GM18517 (cell line): ENCODE measurements around the gene CPOX.
"Not testable (repeated sequence)": the region's sequence is repeated elsewhere in the genome, so short reads cannot be mapped to it uniquely, and the experiment has no call there.

Source experiments
- ATAC-seq: cut with Tn5 transposase; IDR thresholded peaks from one replicate; pipeline ENCODE4 v1.9.1; 2021; ENCODE audit warnings: mild to moderate bottlenecking, moderate library complexity; ENCODE audit not compliant: unreplicated experiment

Gene CPOX

DNA sequence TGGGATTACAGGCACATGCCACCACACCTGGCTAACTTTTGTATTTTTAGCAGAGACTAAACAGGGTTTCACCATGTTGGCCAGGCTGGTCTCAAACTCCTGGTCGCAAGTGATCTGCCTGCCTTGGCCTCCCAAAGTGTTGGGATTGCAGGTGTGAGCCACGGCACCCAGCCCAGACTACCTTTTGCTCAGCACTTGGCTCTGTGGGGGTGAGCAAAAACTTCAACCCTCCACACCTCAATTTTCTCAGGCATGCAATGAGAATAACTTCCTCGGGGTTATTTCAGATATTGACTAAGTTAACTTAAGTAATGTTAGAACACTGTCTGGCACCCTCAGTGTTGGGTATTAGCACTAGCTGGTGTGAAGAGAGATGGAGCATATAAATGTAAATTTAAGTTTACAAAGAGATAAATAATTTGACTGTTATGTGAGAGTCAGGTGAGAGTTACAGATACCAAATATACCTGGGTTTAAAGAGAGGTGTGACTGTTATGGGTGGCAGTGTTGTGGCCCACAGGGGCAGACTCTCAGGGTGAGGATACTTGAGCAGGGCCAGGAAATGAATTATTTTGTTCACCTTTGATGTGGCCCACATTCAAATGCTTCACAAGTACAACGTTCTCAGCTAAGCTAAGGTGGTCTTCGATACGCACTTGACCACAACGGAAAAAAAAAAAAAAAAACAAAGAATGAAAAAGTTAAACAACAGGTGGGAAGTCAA lies 29.0 kb downstream of the CPOX start:
- ATAC-seq: no peak

DNA sequence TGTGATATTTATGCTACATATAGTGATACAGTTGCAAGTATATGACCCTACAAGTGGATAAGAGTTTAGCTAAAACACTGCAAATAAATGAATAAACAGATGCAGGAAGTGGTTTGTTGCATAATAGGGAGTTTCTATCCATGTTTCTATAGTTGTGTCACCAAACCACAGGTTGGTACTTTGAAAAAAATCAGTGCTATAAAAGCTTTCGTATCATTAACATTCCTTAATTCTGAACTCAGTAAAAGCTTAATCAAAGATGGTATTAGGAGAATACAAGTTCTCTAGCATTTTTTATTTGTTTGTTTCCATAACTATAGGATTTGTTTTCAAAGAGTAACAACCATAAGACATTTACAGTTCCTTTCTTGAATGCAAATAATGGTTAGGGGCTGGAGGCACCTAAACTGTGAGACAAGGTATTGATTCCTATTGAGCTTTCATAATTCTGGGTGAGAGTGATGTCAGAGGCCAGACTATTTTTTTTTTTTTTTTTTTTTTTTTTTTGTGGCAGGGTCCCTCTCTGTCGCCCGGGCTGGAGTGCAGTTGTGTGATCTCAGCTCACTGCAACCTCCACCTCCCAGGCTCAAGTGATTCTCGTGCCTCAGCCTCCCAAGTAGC lies 29.6 kb downstream of the CPOX start:
- peak; percentile 71 for ATAC-seq

DNA sequence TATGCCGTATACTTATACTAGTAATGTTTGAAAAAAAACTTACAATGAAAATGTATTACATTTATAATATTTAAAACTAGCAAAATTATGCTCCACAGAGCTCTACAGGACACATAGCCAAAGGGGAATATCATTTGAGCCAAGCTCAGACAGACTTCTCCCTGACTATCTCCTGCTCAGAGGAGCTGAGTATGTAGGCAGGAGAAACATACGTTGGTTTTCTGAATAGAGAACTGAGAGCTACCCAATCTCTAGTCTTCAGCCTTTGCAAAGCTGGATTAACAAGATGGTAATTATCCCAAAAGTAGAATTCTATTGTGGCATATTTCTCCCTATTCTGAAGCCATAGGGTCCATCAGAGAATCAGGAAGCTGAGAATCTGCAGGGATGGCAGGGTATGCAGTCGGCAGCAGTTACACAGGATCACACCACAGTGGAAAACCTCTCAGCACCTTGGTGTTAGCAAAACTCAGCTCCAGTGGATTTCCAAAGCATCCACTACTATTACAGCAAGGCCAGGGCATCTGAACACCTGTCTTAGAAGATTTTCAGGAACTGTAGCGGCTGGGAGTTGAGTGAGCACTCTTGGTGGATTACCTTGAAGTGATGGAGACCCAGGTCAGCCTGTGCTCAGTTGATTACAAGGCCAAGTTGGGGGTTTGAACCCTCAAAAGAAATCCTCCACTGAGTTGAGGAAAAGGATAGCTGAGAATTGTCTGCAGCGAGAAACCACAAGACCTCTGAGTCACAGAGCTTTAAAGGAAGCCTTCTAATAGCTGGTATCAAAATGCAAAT lies 31.5 kb downstream of the CPOX start:
- peak; percentile 14 for ATAC-seq

DNA sequence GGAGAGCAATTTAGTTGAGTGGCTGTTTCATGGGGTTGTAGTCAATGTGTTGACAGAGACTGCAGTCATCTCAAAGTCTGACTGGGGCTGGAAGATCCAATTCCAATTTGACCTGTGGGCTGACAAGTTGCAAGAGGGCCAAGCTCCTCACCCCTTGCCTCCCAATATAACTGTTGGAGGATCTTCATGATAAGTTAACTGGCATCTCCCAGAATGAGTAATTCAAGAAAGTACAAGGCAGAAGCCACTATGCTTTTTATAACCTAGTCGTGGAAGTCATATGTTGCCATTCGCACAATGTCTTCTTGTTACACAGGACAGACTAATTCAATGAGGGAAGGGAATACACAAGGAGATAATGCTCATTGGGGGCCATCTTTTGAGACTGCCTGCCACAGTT lies 32.5 kb downstream of the CPOX start:
- ATAC-seq: no peak

DNA sequence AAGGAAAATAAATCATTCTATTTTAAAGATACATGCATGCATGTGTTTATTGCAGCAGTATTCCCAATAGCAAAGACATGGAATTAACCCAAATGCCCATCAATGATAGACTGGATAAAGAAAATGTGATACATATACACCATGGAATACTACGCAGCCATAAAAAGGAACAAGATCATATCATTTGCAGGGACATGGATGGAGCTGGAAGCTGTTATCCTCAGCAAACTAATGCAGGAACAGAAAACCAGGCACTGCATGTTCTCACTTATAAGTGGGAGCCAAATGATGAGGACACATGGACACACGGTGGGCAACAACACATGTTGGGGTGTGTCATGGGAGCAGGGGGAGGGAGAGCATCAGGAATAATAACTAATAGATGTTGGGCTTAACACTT lies 33.6 kb downstream of the CPOX start:
- not testable (repeated sequence) for ATAC-seq

DNA sequence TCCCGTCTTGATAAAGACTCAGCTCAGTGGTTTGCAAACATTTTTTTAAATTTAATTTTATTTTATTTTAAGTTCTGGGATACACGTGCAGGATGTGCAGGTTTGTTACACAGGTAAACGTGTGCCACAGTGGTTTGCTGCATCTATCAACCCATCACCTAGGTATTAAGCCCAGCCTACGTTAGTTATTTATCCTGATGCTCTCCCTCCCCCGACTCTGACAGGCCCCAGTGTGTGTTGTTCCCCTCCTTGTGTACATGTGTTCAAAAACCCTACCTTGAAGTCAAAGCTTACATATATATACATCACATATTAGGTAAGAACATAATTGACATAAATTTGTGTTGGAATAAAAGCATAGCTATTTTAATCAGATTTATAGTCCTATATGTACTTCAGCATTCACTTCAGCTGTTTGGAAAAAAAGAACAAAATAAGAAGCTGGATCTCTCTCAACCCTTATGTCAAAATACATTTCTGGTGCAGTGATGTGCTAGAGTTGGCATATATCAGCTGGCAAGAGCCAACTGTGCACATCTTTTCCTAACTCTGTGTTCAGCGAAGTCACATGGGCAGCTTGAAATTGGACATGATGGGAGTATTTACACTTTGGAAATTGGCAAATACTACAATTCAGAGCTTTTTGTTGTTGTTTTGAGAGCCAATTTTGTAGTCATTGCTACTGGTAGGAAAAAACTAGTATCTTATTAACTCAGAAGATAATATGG lies 35.1 kb downstream of the CPOX start:
- no peak for ATAC-seq

DNA sequence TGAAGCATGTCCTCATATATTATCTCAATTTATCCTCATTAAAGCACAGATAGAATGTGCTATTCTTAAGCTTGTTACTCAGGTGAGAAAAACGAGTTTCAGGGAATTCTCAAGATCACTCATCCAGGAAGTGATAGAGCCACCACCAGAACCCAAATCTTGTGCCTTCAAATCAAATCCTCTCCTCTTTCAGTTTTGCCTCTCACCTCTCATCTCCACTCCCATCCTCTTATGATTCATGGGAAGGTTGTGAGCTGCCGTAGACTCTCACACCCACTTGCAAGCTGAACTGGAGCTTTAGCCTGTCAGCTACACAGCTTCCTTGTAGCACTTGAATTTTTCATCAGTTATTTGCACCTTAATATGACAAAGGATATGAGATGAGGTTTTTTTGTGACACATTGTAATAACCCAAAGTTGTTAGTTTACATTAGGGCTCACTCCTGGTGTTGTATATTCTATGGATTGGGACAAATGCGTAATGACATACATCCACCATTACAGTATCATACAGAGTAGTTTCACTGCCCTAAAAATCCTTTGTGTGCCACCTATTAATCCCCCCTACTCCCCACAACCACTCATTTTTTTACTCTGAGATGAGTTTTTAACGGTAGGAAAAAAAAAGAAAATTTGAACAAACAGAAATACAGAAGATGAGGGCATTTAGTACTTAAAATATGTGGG lies 35.9 kb downstream of the CPOX start:
- ATAC-seq: no peak

DNA sequence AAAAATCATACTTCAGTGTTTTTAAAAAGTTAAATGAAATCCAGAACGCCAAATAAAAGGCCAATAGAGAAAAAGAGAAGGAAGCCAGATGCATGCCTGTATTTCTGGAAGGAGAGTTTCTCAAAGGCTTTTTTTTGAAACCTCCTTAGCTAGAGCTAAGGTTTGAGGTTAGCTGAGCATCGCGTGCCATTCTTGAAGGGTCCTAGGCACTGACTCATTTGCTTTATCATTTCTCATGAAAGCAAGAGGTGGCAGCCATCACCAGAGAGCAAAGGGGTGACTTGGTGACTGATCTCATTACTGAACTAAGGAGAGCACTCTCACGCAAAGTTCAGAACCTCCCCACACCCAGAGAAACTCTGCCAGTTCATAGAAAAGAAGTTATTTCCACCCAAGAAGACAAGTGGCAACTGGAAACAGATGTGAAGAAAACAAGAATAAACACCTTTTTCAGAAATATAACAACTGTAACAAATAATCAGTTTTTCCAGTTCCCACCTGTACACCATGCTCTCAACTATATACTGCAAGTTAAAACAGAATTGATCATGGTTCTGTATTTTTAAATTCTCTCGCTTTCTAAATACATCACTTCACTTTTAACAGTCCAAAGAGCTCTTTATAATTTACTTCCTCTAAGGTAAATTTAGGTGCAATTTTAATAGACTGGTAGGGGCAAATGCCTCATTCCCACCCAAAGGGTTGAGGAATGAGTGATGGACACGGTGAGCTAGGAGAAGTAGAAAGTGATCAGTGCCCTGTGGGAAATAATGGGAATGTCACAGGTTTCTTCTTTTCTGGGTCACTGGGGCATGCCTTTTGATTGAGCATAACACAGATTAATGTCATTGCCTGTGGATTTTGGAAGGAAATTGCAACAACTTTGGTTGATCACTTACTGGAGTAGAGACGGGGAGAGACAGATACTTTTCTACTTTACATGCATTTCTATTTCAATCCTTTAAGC lies 37.0 kb downstream of the CPOX start:
- ATAC-seq: peak; percentile 79

DNA sequence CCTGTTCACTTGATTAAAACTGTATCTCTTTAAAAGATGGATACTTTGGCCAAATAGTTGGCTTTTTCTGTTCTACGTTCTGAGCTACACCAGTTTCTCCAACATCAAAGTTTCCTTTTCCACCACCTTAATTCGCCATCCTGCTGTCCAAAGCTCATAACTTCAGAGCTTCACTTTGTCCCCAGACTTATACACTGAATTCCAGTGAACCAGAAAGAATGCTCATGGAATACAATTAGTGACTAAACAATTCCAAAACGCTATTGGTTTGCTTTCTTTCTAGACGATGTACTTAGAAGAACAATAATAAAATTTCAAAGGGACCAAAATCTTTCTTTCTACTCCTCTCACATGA lies 38.4 kb downstream of the CPOX start:
- no peak for ATAC-seq

DNA sequence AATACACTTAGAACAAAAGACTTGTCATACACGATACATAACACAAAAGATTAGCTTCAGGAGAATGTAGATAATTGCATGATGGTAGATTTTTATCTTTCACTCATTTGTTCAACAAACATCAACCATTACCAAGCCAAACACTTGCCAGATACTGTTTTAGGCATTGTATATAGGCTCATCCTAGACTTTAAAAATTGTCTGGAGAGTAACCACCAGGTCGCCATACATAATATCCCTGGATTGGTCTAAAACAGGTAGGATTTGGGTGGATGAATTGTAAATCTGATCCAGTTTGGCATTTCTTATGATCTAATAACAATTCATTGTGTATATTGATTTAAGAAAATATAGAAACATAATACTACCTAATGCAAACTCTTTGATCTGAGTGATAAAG lies 38.8 kb downstream of the CPOX start:
- no peak for ATAC-seq

DNA sequence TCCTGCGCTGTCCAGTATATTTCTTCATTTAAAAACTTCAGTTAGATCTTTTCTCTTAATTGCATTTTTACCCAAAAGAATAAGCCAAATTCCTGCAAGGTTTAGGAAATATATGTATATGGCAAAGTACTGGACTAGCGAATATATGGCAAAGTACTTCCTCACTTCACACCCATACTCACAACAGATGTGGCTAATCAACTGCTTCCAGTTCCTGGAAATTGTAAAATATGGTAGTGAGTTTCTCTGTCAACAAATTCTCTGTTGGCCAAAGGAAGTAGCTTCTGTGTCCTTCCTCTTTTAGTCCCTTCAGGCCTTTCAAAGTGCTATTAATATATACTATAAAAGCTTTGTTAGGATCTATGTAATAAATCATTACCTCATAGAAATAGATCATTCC lies 39.7 kb downstream of the CPOX start:
- ATAC-seq: no peak

DNA sequence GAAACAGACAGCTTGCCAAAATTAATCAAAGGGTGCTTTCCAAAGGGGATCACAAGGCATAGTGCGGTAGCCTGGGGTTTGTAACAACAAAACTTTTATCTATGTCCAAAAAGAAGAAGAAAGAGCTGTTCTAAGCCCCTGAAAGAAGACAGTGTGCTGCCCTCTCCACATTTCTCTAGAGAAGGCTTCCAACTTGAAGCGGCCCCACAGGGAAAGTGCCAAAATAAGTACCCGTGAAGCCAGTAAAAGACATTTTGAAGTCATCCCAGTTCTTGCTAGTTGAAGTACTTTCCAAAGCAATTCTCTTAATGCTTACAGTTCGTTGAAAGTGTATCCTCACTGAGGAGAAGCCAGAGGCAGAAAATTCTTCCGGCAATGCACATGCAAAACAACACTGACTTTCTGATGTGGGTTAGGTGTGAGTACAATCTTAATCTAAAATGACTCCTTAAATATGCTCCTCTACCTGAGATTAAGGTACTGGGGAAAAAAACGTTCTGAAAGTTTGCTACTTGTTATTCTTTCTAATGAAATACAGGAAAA lies 40.3 kb downstream of the CPOX start:
- ATAC-seq: no peak

DNA sequence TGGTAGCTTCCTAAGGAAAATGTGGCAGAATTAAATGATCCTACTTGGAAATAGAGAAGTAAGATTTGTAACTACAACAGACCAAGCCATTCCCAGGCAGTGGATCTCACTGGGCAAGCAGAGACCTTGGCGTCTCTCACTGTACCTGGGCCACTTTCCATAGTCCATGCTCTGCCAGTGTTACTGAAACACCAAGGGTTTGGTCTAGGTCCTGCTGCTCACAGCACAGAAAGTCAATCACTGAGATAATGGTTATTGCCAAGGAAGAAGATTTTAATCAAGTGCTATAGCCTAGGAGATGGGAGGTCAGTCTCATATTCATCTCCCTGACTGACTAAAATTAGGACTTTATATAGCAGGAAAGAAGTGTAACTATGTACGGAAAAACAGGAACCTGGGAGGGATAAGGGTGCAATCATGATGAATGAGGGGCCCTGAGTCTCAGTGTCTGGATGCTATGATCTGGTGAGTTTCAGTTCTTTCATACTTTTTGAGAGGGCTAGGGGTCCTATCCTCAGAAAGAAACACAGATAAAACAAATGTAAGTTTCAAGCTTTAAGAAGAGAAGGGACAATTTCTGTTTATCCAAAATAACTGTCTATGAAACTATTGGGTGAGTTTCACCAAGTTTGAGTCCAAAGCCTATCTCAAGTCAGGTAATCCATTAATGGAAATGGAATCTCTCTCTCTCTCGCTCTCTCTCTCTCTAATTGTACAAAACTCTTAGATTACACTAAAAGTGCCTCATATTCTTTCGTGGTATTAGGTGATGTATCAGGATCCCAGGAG lies 41.0 kb downstream of the CPOX start:
- no peak for ATAC-seq

DNA sequence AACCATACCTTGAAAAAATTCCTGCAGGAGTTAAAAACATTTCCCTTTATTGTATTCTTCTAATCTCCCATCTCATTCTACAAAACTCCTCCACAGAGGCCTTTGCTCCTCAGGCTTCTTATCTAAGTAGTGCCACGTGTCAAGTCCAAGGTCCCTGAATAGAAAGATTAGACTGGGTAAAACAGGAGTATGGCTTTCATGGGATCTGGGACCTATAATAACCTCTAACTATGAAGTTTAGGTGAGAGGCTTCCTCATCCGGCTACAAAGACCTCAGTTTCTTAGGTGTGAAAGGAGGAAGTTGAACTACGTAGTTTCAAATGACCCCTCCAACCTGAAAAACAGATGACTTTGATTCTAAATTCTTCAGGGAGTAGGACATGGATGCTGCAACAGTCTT lies 41.7 kb downstream of the CPOX start:
- no peak for ATAC-seq

DNA sequence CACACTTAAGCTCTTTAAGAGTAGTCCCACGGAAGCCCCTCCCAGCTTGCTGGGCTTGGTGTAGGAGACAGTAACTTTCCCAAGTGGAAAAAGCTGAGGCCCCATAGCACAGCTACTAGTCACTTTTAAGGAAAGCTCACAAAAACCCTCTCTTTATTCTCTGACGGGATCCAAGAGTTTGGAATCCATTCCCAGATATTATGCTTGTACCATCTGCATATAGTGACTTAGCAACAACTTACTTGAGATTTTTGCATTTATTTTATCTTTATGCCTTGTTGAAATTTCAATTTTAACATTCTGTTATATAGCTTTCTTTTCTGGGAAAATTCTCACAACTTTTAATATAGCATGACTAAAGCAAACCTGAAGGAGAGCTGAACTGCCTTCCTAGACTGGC lies 42.2 kb downstream of the CPOX start:
- no peak for ATAC-seq

DNA sequence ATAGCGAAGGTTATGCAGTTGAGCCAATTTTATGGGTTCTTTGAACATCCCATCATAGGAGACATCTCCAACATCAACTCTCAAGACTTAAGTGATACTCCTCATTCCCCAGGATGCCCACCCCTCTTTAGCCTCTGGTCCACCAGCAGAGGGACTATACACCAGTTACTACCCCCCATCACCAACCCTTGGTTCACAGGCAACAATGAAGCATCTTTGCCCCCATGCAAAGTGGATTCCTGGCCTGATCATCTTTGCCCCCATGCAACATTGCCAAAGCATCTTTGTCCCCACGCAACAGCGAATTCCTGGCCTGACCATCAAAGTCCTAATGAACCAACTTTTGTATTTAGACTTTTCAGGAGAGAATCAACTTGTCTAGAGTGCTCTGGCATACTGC lies 42.6 kb downstream of the CPOX start:
- no peak for ATAC-seq

DNA sequence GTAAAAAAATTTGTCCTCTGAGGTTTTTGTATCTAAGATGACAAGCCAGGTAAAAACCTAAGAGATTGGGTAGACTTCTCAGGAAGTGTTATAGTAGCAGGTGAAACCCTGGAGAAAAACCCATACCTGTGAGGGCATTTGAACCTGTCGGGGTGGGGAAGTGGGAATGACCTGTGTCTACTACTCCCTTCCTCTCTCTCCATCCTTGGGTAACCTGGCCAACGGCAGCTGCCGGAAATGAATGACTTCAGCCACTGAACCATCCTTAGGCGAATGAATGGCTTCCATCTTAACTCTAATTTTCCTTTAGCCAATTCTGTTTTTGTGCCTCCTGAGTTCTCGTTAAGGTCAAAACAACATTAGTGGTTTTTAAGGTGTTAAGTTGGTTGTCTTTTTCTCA lies 44.9 kb downstream of the CPOX start:
- no peak for ATAC-seq

DNA sequence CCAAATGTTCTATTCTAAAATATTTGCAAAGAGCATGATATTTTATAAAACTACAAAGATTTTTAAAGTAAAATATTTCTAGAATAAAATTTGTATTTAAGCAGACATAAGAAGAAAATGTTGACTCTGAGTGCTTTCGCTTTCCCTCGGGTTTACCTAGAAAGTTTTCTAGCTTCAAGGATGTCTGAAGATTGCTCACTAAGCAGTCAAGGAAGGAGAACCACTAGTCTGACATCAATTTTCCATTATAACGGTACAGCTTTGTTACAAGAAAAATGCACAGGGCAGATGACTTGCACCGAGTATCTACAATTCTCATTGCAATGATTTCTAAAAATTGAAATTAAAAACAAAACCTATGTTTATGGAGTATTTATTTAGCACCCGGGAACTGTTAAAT lies 47.5 kb downstream of the CPOX start:
- peak; percentile 59 for ATAC-seq

DNA sequence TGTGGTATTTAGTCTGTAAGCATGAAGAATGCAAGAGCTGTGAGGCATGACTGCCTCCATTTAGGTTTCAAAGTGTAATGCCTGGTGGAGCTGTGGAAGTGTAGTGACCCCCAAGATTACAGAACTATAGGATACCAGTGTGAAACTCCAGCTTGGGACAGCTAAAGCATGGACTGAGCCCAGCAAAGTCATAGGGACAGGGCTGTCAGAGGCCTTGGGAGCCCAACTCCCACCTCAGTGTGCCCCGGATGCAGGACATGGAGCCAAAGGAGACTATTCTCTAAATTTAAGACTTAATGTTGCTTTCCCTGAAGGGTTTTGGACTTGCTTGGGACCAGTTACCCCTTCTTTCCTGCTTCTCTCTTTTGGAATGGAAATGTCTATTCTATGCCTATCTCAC lies 50.8 kb downstream of the CPOX start:
- ATAC-seq: no peak
